Activated T-helper 1 cell treated with anti-CD3 and anti-CD28 coated beads, Interleukin-12 subunit alpha, Interleukin-12 subunit beta, Interleukin-2, Interleukin-4 antibody, amounts not matched to agents 30 ng/mL and 10 ng/mL and 1 ng/mL, durations not matched to agents 14 hours and 24 hours and 36 hours (primary cell): Measurements from ENCODE around the gene MMP25. TPM values are rescaled to one million over a fixed set of nuclear protein-coding genes. Genes with fewer than 3 reads are reported as not detected.
"Not testable (repeated sequence)": the region's sequence is repeated elsewhere in the genome, so short reads cannot be mapped to it uniquely, and the experiment has no call there.

Experiments used
- DNase-seq: peaks from one replicate; pipeline ENCODE4 v3.0.0; 2021; ENCODE audit warnings: low spot score
- H3K27ac Mint-ChIP-seq: one replicate; pipeline ENCODE4 v1.8.0; 2021; ENCODE audit warnings: mild to moderate bottlenecking, mixed read lengths
- H3K27me3 Mint-ChIP-seq: one replicate; pipeline ENCODE4 v1.8.0; 2022; ENCODE audit warnings: mild to moderate bottlenecking, moderate library complexity, mixed read lengths; ENCODE audit not compliant: insufficient read depth
- H3K36me3 Mint-ChIP-seq: one replicate; pipeline ENCODE4 v1.8.0; 2021; ENCODE audit warnings: low read depth, mixed read lengths
- H3K4me1 Mint-ChIP-seq: one replicate; pipeline ENCODE4 v1.8.0; 2021; ENCODE audit warnings: low read depth, mixed read lengths
- H3K4me3 Mint-ChIP-seq: one replicate; pipeline ENCODE4 v1.8.0; 2021; ENCODE audit warnings: mild to moderate bottlenecking, moderate library complexity, mixed read lengths
- H3K9me3 Mint-ChIP-seq: one replicate; pipeline ENCODE4 v1.8.0; 2021; ENCODE audit warnings: mixed read lengths
- intact Hi-C: fragments of 100-400 bp; cut with micrococcal nuclease; formaldehyde crosslinking; loops from one replicate; pipeline ENCODE4 v1.15.1; 2024
- total RNA-seq: library from RNA; stranded (reverse); gene quantifications from 2 replicates; pipeline ENCODE4 v1.2.3, GENCODE V29; 2022

MMP25 gene
- total RNA-seq, 1 donor from 2014 or later: 12.8 TPM

DNA sequence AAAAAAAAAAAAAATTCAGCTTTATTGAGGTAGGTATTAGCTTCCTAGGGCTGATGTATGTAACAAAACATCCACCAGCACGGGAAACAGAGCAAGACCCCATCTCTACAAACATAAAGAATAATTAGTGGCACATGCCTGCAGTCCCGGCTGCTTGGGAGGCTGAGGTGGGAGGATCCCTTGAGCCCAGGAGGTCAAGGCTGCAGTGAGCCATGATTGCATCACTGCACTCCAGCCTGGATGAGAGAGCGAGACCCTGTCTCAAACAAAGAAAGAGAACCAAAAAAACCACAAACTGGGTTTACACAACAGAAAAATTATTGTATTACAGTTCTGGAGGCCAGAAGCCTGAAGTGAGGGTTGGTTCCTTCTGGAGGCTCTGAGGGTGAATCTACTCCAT, 4.0 kb upstream of the MMP25 start:
- Mint-ChIP-seq H3K9me3 (no peaks in the 10 kb centered on the region), H3K36me3 (peaks cover 2% of the 10 kb centered on the region), H3K4me1 (peaks cover 4% of the 10 kb centered on the region), H3K4me3 (no peak overlapping the region), H3K27me3 (peaks cover 45% of the 10 kb centered on the region), H3K27ac (no peak overlapping the region)
- intact Hi-C loops: no loop called here
- DNase-seq: no peak

GRCh38 chr16:3044708-3045107, 1.7 kb upstream of the MMP25 start:
- DNase-seq: no peak
- H3K4me3 Mint-ChIP-seq: peak overlapping the region; percentile 83
- peaks cover 24% of the 10 kb centered on the region for H3K27me3 Mint-ChIP-seq
- intact Hi-C loops: loop anchor here (1.0 kb wide), 1 partner anchor 13 kb away; no protein-coding TSS in a partner anchor
- H3K36me3 Mint-ChIP-seq: peaks cover 2% of the 10 kb centered on the region
- H3K27ac Mint-ChIP-seq: peak overlapping the region; percentile 77
- no peaks in the 10 kb centered on the region for H3K9me3 Mint-ChIP-seq
- H3K4me1 Mint-ChIP-seq: peaks cover 18% of the 10 kb centered on the region

GRCh38 chr16:3046641-3047386, 453 bp downstream of the MMP25 start:
- intact Hi-C loops: loop anchor here (1.0 kb wide), 1 partner anchor 8 kb away; no protein-coding TSS in a partner anchor
- Mint-ChIP-seq H3K4me3 (peak overlapping the region; percentile 77), H3K9me3 (no peaks in the 10 kb centered on the region), H3K36me3 (peaks cover 7% of the 10 kb centered on the region), H3K4me1 (peaks cover 35% of the 10 kb centered on the region), H3K27ac (peak overlapping the region; percentile 82), H3K27me3 (peaks cover 15% of the 10 kb centered on the region)
- no peak for DNase-seq

- Mint-ChIP-seq H3K4me1 (peaks cover 41% of the 10 kb centered on the region), H3K4me3 (peak overlapping the region; percentile 77), H3K36me3 (peaks cover 10% of the 10 kb centered on the region), H3K27ac (peak overlapping the region; percentile 82), H3K27me3 (peaks cover 15% of the 10 kb centered on the region), H3K9me3 (no peaks in the 10 kb centered on the region)
- no peak for DNase-seq
- intact Hi-C loops: no loop called here
Observed at GRCh38 chr16:3047387-3047720, 993 bp downstream of the MMP25 start.

GRCh38 chr16:3049921-3050481, 3.6 kb downstream of the MMP25 start:
- DNase-seq: no peak
- Mint-ChIP-seq H3K4me1 (peaks cover 59% of the 10 kb centered on the region), H3K36me3 (peaks cover 20% of the 10 kb centered on the region), H3K9me3 (no peaks in the 10 kb centered on the region), H3K27ac (peak overlapping the region; percentile 85), H3K27me3 (peaks cover 3% of the 10 kb centered on the region), H3K4me3 (peak overlapping the region; percentile 6)
- intact Hi-C loops: no loop called here

DNA sequence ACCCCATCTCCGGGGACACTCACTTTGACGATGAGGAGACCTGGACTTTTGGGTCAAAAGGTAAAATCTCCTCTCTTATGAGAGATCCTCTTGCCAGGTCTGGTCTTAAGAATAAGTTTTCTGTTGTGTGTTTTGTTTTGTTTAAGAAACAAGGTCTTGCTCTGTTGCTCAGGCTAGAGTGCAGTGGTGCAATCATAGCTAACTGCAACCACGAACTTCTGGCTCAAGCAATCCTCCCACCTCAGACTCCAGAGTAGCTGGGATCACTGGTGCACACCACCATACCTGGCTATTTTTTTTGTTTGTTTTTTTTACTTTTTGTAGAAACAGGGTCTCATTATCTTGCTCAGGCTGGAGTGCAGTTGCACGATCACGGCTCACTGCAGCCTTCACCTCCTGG, 4.1 kb downstream of the MMP25 start:
- peak overlapping the region; percentile 85 for H3K27ac Mint-ChIP-seq
- no peak for DNase-seq
- peaks cover 22% of the 10 kb centered on the region for H3K36me3 Mint-ChIP-seq
- peak overlapping the region; percentile 6 for H3K4me3 Mint-ChIP-seq
- no peaks in the 10 kb centered on the region for H3K9me3 Mint-ChIP-seq
- intact Hi-C loops: no loop called here
- H3K4me1 Mint-ChIP-seq: peaks cover 60% of the 10 kb centered on the region
- H3K27me3 Mint-ChIP-seq: peaks cover under 1% of the 10 kb centered on the region

- Mint-ChIP-seq H3K4me3 (no peak overlapping the region), H3K36me3 (peaks cover 22% of the 10 kb centered on the region), H3K27me3 (no peaks in the 10 kb centered on the region), H3K27ac (peak overlapping the region; percentile 85), H3K4me1 (peaks cover 64% of the 10 kb centered on the region), H3K9me3 (no peaks in the 10 kb centered on the region)
- intact Hi-C loops: no loop called here
- DNase-seq: no peak
Observed at GRCh38 chr16:3051009-3051408, 4.6 kb downstream of the MMP25 start.

DNA sequence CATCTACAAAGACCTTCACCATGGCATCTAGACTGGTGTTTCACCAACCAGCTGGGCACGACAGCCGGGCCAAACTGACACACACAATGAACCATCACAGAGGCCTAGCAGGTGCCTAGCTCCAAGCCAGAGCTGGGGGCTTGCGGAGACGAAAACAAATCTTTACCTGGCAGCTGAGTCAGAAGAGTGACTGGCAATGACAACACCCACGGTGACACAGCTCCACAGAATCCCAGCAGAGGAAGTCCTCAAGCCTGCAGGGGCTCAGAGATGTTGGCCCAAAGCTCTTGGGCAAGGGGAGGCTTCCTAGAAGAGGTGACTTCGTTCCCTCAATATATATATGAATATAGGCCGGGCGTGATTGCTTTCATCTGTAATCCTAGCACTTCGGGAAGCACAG, 5.1 kb downstream of the MMP25 start:
- intact Hi-C loops: no loop called here
- DNase-seq: no peak
- Mint-ChIP-seq H3K4me1 (peaks cover 66% of the 10 kb centered on the region), H3K27ac (peak overlapping the region; percentile 85), H3K4me3 (peak overlapping the region; percentile 21), H3K36me3 (peaks cover 25% of the 10 kb centered on the region), H3K9me3 (no peaks in the 10 kb centered on the region), H3K27me3 (no peaks in the 10 kb centered on the region)

DNA sequence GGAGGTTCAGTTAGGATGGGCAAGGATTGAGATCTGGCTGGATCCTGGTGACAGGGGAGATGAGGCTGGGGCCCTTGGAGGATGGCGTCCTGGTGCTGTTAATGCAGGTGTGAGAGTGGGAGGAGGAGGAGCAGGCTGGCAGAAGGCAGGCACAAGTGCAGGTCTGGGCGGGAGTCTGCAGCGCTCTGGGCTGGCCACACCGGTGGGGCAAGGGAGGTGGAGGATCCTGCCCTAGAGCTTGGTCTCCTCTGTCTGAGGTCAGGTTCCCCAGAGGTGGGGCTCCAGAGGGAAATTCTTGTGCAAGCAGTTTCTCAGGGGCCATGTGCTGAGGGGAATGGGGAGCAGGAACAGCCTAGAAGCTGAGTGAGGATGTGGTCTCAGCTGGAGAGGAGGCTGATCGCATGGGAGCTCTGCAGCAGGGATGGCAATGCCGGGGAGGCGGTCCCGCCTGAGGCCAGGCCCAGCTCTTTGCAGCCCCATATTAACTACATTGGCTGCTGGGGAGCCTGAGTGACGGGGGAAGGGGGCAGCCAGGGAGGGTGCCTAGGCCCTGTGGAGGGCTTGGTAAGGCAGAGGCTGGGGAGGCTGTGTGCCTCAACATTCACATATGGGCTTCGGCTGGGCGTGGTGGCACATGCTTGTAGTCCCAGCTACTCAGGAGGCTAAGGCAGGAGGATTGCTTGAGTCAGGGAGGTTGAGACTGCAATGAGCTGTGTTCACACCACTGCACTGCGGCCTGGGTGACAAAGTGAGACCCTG, 6.4 kb downstream of the MMP25 start:
- peaks cover 79% of the 10 kb centered on the region for H3K4me1 Mint-ChIP-seq
- peak overlapping the region; percentile 49 for H3K27ac Mint-ChIP-seq
- intact Hi-C loops, DNase-seq, H3K9me3 Mint-ChIP-seq, H3K4me3 Mint-ChIP-seq, H3K27me3 Mint-ChIP-seq: not testable (repeated sequence)
- peaks cover 29% of the 10 kb centered on the region for H3K36me3 Mint-ChIP-seq

DNA sequence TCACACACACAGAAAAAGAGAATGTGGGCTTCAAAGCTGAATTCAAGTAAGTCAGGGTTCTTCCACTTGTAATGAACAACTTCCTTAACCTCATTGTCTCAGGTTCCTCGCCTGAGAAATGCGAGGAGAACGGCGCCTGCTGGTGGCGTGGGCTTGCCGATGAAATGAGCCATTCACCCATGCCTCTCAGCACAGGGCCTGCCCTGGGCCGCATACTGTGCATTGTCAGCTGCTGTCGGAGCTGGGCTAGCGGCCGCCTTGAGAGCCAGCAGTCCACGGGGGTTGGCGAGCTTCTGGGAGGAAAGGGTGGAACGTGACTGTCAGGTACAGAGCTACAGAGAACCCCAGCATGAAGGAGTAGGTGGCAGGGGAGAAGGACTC, 7.0 kb downstream of the MMP25 start:
- H3K4me3 Mint-ChIP-seq, intact Hi-C loops, H3K27me3 Mint-ChIP-seq, H3K27ac Mint-ChIP-seq, DNase-seq, H3K9me3 Mint-ChIP-seq: not testable (repeated sequence)
- H3K36me3 Mint-ChIP-seq: peaks cover 29% of the 10 kb centered on the region
- H3K4me1 Mint-ChIP-seq: peaks cover 75% of the 10 kb centered on the region

GRCh38 chr16:3054965-3055733, 8.8 kb downstream of the MMP25 start:
- Mint-ChIP-seq H3K36me3 (peaks cover 33% of the 10 kb centered on the region), H3K9me3 (no peaks in the 10 kb centered on the region), H3K4me1 (peaks cover 72% of the 10 kb centered on the region), H3K4me3 (peak overlapping the region; percentile 68), H3K27ac (peak overlapping the region; percentile 94), H3K27me3 (no peaks in the 10 kb centered on the region)
- DNase-seq: no peak
- intact Hi-C loops: loop anchor here (1.0 kb wide), 1 partner anchor 9 kb away; the partner anchor contains the start of gene MMP25

GRCh38 chr16:3055734-3056115, 9.4 kb downstream of the MMP25 start:
- peak overlapping the region; percentile 68 for H3K4me3 Mint-ChIP-seq
- peak overlapping the region; percentile 94 for H3K27ac Mint-ChIP-seq
- intact Hi-C loops: loop anchor here (1.0 kb wide), 1 partner anchor 9 kb away; the partner anchor contains the start of gene MMP25
- not testable (repeated sequence) for H3K27me3 Mint-ChIP-seq, H3K9me3 Mint-ChIP-seq, DNase-seq
- peaks cover 72% of the 10 kb centered on the region for H3K4me1 Mint-ChIP-seq
- H3K36me3 Mint-ChIP-seq: peaks cover 39% of the 10 kb centered on the region
